ENCODE data around the gene AR.

- no peak for TF ChIP-seq CTCF (conservative IDR thresholded peaks at IDR 0.05; ENCODE audit: low read depth, low read length)
- TF ChIP-seq EZH2 (IDR thresholded peaks at IDR 0.05; ENCODE audit: low read length, unreplicated experiment), result no peak
- no peak for TF ChIP-seq EZH2phosphoT487 (IDR thresholded peaks at IDR 0.05; ENCODE audit: borderline replicate concordance, low read length)
Measured at GRCh38 chrX:67654301-67654700, 110.5 kb downstream of the AR start.
